ENCODE measurements around the gene MRPL45.
"Not testable (repeated sequence)": the region's sequence is repeated elsewhere in the genome, so short reads cannot be mapped to it uniquely, and the experiment has no call there.

DNA sequence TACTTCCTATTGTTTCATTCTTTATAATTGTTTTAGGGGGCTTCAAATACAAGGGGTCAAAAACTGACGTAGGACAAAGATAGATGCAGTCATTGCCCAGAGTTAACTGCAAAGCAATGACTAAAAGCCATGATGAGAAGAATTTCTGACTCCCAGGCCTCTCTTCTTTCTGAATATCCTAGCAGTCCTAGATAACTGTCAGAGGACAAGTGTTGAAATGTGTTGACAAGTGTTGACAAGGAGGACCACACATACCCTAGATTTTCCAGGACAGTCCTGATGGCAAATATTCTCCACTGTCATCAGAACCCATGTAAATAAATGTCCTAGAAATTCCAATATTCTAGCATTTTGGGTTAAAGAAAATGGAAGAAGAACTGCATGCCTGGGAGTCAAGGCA, 27.9 kb upstream of the MRPL45 start:
- TF ChIP-seq CTCF (IDR thresholded peaks at IDR 0.05); EZH2 (IDR thresholded peaks at IDR 0.05; ENCODE audit: borderline replicate concordance, insufficient read depth, low read depth, low read length, poor library complexity, severe bottlenecking): not testable (repeated sequence)

All from B cell (primary cell).